NCI-H2196 (cell line): ENCODE results near the gene C19orf73.

Experiments used
- DNase-seq: peaks from one replicate; lab custom pipeline; 2025; ENCODE audit not compliant: unreplicated experiment; lab: John Stamatoyannopoulos, UW

Gene C19orf73

DNA sequence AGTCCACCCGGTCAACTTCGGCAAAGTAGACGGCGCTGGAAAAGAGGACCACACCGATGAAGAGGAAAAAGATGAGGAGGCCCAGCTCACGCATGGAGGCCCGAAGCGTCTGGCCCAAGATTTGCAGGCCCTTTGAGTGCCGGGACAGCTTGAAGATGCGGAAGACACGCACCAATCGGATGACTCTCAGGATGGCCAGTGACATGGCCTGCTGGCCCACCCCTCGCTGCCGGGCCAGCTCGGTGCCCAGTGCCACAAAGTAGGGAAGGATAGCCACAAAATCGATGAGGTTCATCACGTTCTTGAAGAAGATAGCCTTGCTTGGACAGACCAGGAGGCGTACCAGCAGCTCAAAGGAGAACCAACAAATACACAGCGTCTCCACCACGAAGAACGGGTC, 48.5 kb downstream of the C19orf73 start:
- DNase-seq: no peak

DNA sequence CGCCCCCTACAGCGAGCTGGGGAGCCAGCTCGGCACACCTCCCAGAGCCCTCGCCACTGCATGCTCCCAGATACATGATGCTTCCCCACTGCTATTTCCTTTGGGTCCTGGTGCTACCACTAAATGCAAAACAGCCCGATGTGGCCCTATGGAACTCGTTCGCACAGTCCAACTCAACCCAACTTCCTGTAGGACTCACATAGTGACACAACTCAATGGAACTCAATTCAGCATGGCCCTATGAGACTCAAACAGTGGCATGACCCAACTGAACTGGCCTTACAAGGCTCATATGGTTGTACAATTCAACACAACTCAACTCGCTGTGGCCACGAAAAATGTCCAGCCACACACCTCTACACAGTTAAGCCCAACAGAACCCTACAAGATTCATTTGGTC, 49.9 kb downstream of the C19orf73 start:
- no peak for DNase-seq
